Kidney (tissue), 14 donors: Measurements from ENCODE around the gene CMSS1. TPM values are rescaled to one million over a fixed set of nuclear protein-coding genes. Genes with fewer than 3 reads are reported as not detected.

Experiments used
- DNase-seq, 5 donors: peaks; one replicate each; pipeline ENCODE4 v3.0.0-alpha.2; 2013 to 2020
- FAIRE-seq: peaks from 2 replicates; lab custom pipeline; 2012; peaks lifted over from hg19 to GRCh38; lab: Jason Lieb, UNC
- H3K27ac ChIP-seq, 2 donors: one replicate each; pipeline ENCODE4 v1.7.0; 2013; ENCODE audit warnings: low read depth in 2 of 2, low read length in 2 of 2, inconsistent platforms in 1 of 2
- H3K27me3 ChIP-seq: one replicate; pipeline ENCODE4 v1.7.1; 2013; ENCODE audit warnings: low read length, inconsistent platforms; ENCODE audit not compliant: control insufficient read depth, insufficient read depth
- H3K36me3 ChIP-seq, 3 donors: one replicate each; pipeline versions ENCODE4 v1.7.0 to v1.7.1; 2013; ENCODE audit warnings: low read length in 3 of 3, control low read depth in 1 of 3, inconsistent platforms in 1 of 3; ENCODE audit not compliant: insufficient read depth in 3 of 3, control insufficient read depth in 2 of 3
- H3K4me1 ChIP-seq, 3 donors: one replicate each; pipeline versions ENCODE4 v1.7.0 to v1.7.1; 2013; ENCODE audit warnings: low read length in 3 of 3, inconsistent platforms in 1 of 3, low read depth in 1 of 3; ENCODE audit not compliant: control insufficient read depth in 2 of 3, insufficient read depth in 2 of 3
- H3K4me3 ChIP-seq, 3 donors: one replicate each; pipeline versions ENCODE4 v1.7.0 to v1.8.1; 2013; ENCODE audit warnings: low read length in 3 of 3, control low read depth in 1 of 3, inconsistent platforms in 1 of 3
- H3K9ac ChIP-seq, 3 donors: one replicate each; pipeline versions ENCODE4 v1.7.0 to v1.7.1; 2013; ENCODE audit warnings: low read length in 3 of 3, control low read depth in 1 of 3, inconsistent platforms in 1 of 3
- H3K9me3 ChIP-seq, 3 donors: one replicate each; pipeline versions ENCODE4 v1.7.0 to v1.7.1; 2013; ENCODE audit warnings: low read length in 3 of 3, control low read depth in 1 of 3, inconsistent platforms in 1 of 3; ENCODE audit not compliant: control insufficient read depth in 2 of 3, insufficient read depth in 1 of 3
- intact Hi-C: fragments of 100-400 bp; cut with DNase I; formaldehyde crosslinking; loops from one replicate; pipeline ENCODE4 v1.11.1; 2022
- polyA plus RNA-seq: library from polyadenylated mRNA; stranded (reverse); fragments of 350-450 nt; fragmentation: Illumina TruSeq; extraction: RNeasy Lipid Tissue Mini Kit (QIAGEN cat#74804); gene quantifications from one replicate; pipeline ENCODE4 v1.2.3, GENCODE V29; 2014; ENCODE audit warnings: low read depth, low replicate concordance; ENCODE audit not compliant: insufficient read depth
- total RNA-seq: library from RNA; stranded (reverse); fragmentation: NEBNext Ultra II Directional; extraction: Animal tissue kit (Norgen Biotek cat#: 25700); gene quantifications from one replicate; pipeline ENCODE4 v1.2.1, GENCODE V29; 2021
- TF ChIP-seq, protein P1 (sequence below): IDR thresholded peaks from 3 replicates; pipeline ENCODE4 v1.5.1; 2012; ENCODE audit warnings: mild to moderate bottlenecking, moderate library complexity, borderline replicate concordance; ENCODE audit not compliant: insufficient read depth; ENCODE audit errors: extremely low read depth
- donor health status: control.
- donor health status: control.
- donor health status: control.
- donor health status: control.
- donor health status: control.
- donor health status: DM: yes; HTN: yes; CAD: no.
- donor health status: Normal renal cell carcinoma (clear cell type).

The CMSS1 gene
- total and polyA plus RNA-seq, 2 donors from 2014 or later: 26.4 to 27.0 TPM

GRCh38 chr3:100075196-100075595 lies 257.5 kb downstream of the CMSS1 start:
- H3K27me3 ChIP-seq: no peaks in the 10 kb centered on the region
- DNase-seq (no peak), FAIRE-seq (no peak)
- H3K9me3 ChIP-seq: no peaks in the 10 kb centered on the region
- H3K27ac ChIP-seq: no peak overlapping the region
- intact Hi-C loops: loop anchor here (10.0 kb wide), 1 partner anchor 180 kb away; no protein-coding TSS in a partner anchor
- no peak overlapping the region for H3K4me3 ChIP-seq
- TF ChIP-seq, protein P1, sequence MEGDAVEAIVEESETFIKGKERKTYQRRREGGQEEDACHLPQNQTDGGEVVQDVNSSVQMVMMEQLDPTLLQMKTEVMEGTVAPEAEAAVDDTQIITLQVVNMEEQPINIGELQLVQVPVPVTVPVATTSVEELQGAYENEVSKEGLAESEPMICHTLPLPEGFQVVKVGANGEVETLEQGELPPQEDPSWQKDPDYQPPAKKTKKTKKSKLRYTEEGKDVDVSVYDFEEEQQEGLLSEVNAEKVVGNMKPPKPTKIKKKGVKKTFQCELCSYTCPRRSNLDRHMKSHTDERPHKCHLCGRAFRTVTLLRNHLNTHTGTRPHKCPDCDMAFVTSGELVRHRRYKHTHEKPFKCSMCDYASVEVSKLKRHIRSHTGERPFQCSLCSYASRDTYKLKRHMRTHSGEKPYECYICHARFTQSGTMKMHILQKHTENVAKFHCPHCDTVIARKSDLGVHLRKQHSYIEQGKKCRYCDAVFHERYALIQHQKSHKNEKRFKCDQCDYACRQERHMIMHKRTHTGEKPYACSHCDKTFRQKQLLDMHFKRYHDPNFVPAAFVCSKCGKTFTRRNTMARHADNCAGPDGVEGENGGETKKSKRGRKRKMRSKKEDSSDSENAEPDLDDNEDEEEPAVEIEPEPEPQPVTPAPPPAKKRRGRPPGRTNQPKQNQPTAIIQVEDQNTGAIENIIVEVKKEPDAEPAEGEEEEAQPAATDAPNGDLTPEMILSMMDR: no peak
- H3K9ac ChIP-seq: no peak overlapping the region
- H3K4me1 ChIP-seq: peaks cover 3 to 14% (median 5%) of the 10 kb centered on the region in 3 donors
- no peaks in the 10 kb centered on the region for H3K36me3 ChIP-seq

GRCh38 chr3:100075851-100076730 lies 258.4 kb downstream of the CMSS1 start:
- H3K4me3 ChIP-seq: peak overlapping the region in 1 of 3 donors; percentile 9
- no peak for FAIRE-seq
- H3K4me1 ChIP-seq: peaks cover 3 to 14% (median 5%) of the 10 kb centered on the region in 3 donors
- peak overlapping the region; percentile 47 to 54 for H3K27ac ChIP-seq
- no peak overlapping the region for H3K9ac ChIP-seq
- H3K9me3 ChIP-seq: no peaks in the 10 kb centered on the region
- TF ChIP-seq, protein P1: no peak
- H3K36me3 ChIP-seq: no peaks in the 10 kb centered on the region
- H3K27me3 ChIP-seq: no peaks in the 10 kb centered on the region
- intact Hi-C loops: loop anchor here (10.0 kb wide), 1 partner anchor 179 kb away; no protein-coding TSS in a partner anchor
- DNase-seq: no peak

DNA sequence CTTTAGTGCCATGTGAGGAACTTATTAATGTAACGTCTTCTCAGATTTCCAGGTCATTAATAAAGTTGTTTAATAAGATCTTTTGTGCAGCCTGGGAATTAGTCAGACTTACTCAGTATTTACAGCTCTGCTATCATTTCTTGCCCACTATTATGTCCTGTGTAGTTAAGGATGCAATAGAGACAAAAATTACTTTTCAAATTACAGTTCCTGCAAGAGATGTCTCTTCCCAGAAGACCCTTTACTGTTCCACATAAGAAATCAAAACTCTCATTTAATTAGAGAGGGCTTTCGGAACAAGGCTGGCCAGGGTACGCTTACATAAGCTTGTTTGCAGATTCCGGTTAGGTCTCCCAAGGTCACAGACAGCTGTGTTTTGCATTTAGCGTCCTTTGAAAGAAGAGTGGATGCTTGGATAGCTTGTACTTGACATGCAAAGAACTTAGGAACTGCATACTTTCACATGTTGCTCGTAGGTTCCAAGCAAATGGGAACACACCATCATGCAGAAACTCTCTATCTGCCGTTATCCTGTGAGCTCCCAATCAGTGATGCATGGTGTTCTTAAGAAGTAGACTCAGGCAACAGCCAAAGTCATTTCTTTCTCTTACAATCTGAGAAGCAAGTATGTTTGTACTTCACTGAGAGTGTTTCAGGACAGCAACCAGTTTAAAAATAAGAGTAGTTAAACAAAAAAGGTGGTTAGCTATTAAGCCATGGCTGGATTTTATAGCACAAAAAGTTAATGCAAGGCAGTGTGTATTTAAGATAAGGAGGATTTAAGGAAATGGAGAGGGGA lies 259.3 kb downstream of the CMSS1 start:
- FAIRE-seq: no peak
- H3K9ac ChIP-seq: peak overlapping the region in 1 of 3 donors; percentile 39

More for the DNA sequence above, 259.3 kb downstream of the CMSS1 start:
- Histone ChIP-seq H3K27ac (peak overlapping the region; percentile 47 to 54), H3K36me3 (no peaks in the 10 kb centered on the region), H3K27me3 (no peaks in the 10 kb centered on the region), H3K9me3 (no peaks in the 10 kb centered on the region), H3K4me1 (peaks cover 3 to 14% (median 5%) of the 10 kb centered on the region in 3 donors), H3K4me3 (peak overlapping the region in 2 of 3 donors; percentile 27 to 53)
- peak in 2 of 5 donors; percentile 14 to 31 for DNase-seq
- TF ChIP-seq, protein P1: no peak
- intact Hi-C loops: loop anchor here (10.0 kb wide), 1 partner anchor 178 kb away; no protein-coding TSS in a partner anchor
